ENCODE data around the gene ANTXR1. TPM values are rescaled to one million over a fixed set of nuclear protein-coding genes. Genes with fewer than 3 reads are reported as not detected.
"Not testable (repeated sequence)": the region's sequence is repeated elsewhere in the genome, so short reads cannot be mapped to it uniquely, and the experiment has no call there.

The ANTXR1 gene
- total RNA-seq, 1 donor from 2014 or later: 35.5 TPM

DNA sequence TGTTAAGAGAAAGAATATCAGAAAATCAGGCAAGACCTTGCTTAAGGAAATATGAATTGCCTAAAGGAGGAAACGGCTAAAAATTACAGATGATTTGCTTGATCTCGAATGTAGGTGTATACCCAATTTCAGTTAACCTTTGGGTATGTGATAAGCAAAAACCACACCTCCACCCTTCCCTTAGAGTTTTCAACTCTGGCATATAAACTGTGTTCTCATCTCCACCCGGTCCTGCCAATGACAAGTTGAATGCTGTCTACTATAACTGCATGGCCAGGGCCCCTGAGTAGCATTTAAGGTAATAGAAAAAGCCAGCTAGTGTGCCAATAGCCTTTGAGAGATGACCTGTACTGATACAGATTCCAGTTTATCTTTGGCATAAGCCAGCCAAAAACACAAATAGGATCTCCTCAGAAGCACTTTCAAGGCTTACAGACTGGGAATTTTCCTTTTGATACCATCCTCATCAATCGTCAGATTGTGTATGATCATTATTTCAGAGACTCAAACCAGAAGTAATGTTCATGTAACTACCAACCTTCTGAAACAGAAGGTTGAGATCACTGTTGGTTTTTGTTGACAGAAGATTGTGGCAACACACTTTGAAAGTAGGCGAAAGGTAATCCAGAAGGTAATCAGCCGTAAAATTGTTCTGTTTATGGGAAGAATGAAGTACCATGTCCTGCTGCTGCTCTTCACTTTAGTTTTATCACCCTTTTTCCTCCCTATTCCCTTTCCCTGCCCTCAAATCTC, 211.0 kb downstream of the ANTXR1 start:
- DNase-seq (ENCODE audit: low read depth): no peak
- no peaks in the 10 kb centered on the region for H3K36me3 ChIP-seq (ENCODE audit: control insufficient read depth, insufficient read depth, low read length)
- no peak for TF ChIP-seq CTCF (IDR thresholded peaks at IDR 0.05; ENCODE audit: insufficient read depth, low read length, poor library complexity, severe bottlenecking)
- no peak overlapping the region for H3K4me3 ChIP-seq (ENCODE audit: low read depth, low read length)
- no peaks in the 10 kb centered on the region for H3K27me3 ChIP-seq (ENCODE audit: control insufficient read depth, insufficient read depth, low read length)

DNA sequence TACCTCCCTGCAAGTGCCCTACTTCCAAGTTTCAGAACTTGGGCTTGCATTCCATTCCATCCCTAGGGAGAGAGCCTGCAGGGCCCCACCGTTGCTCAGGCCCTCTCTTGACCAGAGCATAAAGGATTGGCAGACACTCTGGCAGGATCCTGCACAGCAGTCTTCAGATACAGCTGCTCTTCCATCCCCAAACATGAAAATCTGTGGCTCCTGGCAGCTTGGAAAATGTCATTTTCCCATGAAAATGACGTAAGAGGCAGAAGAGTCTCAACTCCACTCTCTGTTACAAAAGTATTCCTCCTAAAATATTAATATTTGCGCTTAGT, 211.5 kb downstream of the ANTXR1 start:
- H3K36me3 ChIP-seq (ENCODE audit: control insufficient read depth, insufficient read depth, low read length): no peaks in the 10 kb centered on the region
- no peaks in the 10 kb centered on the region for H3K27me3 ChIP-seq (ENCODE audit: control insufficient read depth, insufficient read depth, low read length)
- TF ChIP-seq CTCF (IDR thresholded peaks at IDR 0.05; ENCODE audit: insufficient read depth, low read length, poor library complexity, severe bottlenecking): no peak
- H3K4me3 ChIP-seq (ENCODE audit: low read depth, low read length): no peak overlapping the region
- DNase-seq (ENCODE audit: low read depth): no peak

DNA sequence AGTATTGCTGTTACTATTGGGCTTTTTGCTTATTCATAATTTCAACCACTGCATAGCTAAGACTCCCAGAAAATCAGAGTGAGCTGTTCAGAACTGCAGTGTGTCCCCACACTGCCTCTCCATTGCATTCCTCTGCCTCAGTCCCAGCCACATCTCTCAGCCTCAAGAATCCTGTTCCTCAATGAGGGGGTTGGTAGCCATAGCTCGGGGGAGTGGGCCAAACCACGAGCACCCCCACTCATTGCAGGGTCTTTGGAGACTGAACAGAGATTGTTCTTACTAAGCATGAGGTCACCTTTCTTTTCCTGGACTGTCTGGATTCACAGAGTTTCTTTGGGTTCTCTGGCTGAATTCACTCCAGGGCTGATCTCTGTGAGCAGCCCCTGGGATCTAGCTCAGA, 213.0 kb downstream of the ANTXR1 start:
- TF ChIP-seq CTCF (IDR thresholded peaks at IDR 0.05; ENCODE audit: insufficient read depth, low read length, poor library complexity, severe bottlenecking): no peak

GRCh38 chr2:69226903-69227302, 213.9 kb downstream of the ANTXR1 start:
- no peak for TF ChIP-seq CTCF (IDR thresholded peaks at IDR 0.05; ENCODE audit: insufficient read depth, low read length, poor library complexity, severe bottlenecking)
- no peak for DNase-seq (ENCODE audit: low read depth)
- Histone ChIP-seq H3K4me3 (ENCODE audit: low read depth, low read length) (no peak overlapping the region), H3K36me3 (ENCODE audit: control insufficient read depth, insufficient read depth, low read length) (no peaks in the 10 kb centered on the region), H3K27me3 (ENCODE audit: control insufficient read depth, insufficient read depth, low read length) (no peaks in the 10 kb centered on the region)

More for the DNA sequence above, 213.0 kb downstream of the ANTXR1 start:
- Histone ChIP-seq H3K27me3 (ENCODE audit: control insufficient read depth, insufficient read depth, low read length) (no peaks in the 10 kb centered on the region), H3K36me3 (ENCODE audit: control insufficient read depth, insufficient read depth, low read length) (no peaks in the 10 kb centered on the region), H3K4me3 (ENCODE audit: low read depth, low read length) (no peak overlapping the region)
- no peak for DNase-seq (ENCODE audit: low read depth)

DNA sequence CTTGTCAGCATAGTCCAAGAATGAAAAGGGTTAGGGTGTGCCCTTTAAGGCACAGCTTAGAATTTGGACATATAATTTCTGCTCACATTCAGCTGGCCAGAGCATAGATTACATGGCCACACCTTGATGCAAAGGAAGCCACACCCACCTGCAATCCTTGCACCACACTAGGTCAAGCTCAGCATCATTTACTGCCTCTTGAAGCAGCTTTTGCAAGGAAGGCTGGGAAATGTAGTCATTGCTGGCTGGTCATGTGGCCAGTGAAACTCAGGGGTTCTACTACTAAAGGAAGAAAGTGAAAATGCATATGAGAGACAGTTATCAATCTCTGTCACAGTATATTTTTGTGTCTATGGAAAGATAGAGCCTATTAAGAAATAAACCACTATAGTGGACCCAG, 214.7 kb downstream of the ANTXR1 start:
- Histone ChIP-seq H3K36me3 (ENCODE audit: control insufficient read depth, insufficient read depth, low read length) (no peaks in the 10 kb centered on the region), H3K4me3 (ENCODE audit: low read depth, low read length) (no peak overlapping the region), H3K27me3 (ENCODE audit: control insufficient read depth, insufficient read depth, low read length) (no peaks in the 10 kb centered on the region)
- no peak for DNase-seq (ENCODE audit: low read depth)
- no peak for TF ChIP-seq CTCF (IDR thresholded peaks at IDR 0.05; ENCODE audit: insufficient read depth, low read length, poor library complexity, severe bottlenecking)

GRCh38 chr2:69230946-69231345, 218.0 kb downstream of the ANTXR1 start:
- DNase-seq (ENCODE audit: low read depth); H3K27me3 ChIP-seq (ENCODE audit: control insufficient read depth, insufficient read depth, low read length); H3K36me3 ChIP-seq (ENCODE audit: control insufficient read depth, insufficient read depth, low read length); H3K4me3 ChIP-seq (ENCODE audit: low read depth, low read length): not testable (repeated sequence)

All from kidney epithelial cell (primary cell).